Measurements from ENCODE around the gene COP1.

DNA sequence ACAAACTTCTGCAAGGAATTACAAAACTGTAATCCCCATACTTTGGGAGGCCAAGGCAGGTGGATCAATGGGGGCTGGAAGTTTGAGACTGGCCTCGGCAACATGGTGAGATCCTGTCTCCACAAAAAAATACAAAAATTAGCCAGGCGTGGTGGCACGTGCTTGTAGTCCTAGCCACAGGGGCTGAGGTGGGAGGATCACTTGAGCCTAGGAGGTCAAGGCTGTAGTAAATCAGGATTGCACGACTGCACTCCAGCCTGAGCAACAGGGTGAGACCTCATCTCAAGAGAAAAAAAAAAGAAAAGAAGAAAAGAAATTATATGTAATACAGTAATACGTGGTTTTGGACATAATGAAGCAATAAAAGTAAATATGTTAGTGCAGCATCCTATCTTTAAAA lies 138.2 kb downstream of the COP1 start:
- TF ChIP-seq, protein P1, sequence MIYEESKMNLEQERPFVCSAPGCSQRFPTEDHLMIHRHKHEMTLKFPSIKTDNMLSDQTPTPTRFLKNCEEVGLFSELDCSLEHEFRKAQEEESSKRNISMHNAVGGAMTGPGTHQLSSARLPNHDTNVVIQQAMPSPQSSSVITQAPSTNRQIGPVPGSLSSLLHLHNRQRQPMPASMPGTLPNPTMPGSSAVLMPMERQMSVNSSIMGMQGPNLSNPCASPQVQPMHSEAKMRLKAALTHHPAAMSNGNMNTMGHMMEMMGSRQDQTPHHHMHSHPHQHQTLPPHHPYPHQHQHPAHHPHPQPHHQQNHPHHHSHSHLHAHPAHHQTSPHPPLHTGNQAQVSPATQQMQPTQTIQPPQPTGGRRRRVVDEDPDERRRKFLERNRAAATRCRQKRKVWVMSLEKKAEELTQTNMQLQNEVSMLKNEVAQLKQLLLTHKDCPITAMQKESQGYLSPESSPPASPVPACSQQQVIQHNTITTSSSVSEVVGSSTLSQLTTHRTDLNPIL (CRISPR knock-in tag; IDR thresholded peaks at IDR 0.05; ENCODE audit: low read depth): no peak
- TF ChIP-seq TCF4 (CRISPR knock-in tag; IDR thresholded peaks at IDR 0.05; ENCODE audit: borderline replicate concordance) (no peak), ZFP30 (CRISPR knock-in tag; IDR thresholded peaks at IDR 0.05) (no peak), PPARA (CRISPR knock-in tag; IDR thresholded peaks at IDR 0.05; ENCODE audit: borderline replicate concordance) (no peak), RARB (CRISPR knock-in tag; IDR thresholded peaks at IDR 0.05) (no peak), ISL1 (CRISPR knock-in tag; IDR thresholded peaks at IDR 0.05) (no peak), ESRRG (CRISPR knock-in tag; IDR thresholded peaks at IDR 0.05) (no peak)
- TF ChIP-seq, protein P2, sequence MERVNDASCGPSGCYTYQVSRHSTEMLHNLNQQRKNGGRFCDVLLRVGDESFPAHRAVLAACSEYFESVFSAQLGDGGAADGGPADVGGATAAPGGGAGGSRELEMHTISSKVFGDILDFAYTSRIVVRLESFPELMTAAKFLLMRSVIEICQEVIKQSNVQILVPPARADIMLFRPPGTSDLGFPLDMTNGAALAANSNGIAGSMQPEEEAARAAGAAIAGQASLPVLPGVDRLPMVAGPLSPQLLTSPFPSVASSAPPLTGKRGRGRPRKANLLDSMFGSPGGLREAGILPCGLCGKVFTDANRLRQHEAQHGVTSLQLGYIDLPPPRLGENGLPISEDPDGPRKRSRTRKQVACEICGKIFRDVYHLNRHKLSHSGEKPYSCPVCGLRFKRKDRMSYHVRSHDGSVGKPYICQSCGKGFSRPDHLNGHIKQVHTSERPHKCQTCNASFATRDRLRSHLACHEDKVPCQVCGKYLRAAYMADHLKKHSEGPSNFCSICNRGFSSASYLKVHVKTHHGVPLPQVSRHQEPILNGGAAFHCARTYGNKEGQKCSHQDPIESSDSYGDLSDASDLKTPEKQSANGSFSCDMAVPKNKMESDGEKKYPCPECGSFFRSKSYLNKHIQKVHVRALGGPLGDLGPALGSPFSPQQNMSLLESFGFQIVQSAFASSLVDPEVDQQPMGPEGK (CRISPR knock-in tag; IDR thresholded peaks at IDR 0.05; ENCODE audit: borderline replicate concordance): no peak
- TF ChIP-seq, protein P3, sequence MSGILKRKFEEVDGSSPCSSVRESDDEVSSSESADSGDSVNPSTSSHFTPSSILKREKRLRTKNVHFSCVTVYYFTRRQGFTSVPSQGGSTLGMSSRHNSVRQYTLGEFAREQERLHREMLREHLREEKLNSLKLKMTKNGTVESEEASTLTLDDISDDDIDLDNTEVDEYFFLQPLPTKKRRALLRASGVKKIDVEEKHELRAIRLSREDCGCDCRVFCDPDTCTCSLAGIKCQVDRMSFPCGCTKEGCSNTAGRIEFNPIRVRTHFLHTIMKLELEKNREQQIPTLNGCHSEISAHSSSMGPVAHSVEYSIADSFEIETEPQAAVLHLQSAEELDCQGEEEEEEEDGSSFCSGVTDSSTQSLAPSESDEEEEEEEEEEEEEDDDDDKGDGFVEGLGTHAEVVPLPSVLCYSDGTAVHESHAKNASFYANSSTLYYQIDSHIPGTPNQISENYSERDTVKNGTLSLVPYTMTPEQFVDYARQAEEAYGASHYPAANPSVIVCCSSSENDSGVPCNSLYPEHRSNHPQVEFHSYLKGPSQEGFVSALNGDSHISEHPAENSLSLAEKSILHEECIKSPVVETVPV (CRISPR knock-in tag; IDR thresholded peaks at IDR 0.05): no peak
- TF ChIP-seq, protein P4, sequence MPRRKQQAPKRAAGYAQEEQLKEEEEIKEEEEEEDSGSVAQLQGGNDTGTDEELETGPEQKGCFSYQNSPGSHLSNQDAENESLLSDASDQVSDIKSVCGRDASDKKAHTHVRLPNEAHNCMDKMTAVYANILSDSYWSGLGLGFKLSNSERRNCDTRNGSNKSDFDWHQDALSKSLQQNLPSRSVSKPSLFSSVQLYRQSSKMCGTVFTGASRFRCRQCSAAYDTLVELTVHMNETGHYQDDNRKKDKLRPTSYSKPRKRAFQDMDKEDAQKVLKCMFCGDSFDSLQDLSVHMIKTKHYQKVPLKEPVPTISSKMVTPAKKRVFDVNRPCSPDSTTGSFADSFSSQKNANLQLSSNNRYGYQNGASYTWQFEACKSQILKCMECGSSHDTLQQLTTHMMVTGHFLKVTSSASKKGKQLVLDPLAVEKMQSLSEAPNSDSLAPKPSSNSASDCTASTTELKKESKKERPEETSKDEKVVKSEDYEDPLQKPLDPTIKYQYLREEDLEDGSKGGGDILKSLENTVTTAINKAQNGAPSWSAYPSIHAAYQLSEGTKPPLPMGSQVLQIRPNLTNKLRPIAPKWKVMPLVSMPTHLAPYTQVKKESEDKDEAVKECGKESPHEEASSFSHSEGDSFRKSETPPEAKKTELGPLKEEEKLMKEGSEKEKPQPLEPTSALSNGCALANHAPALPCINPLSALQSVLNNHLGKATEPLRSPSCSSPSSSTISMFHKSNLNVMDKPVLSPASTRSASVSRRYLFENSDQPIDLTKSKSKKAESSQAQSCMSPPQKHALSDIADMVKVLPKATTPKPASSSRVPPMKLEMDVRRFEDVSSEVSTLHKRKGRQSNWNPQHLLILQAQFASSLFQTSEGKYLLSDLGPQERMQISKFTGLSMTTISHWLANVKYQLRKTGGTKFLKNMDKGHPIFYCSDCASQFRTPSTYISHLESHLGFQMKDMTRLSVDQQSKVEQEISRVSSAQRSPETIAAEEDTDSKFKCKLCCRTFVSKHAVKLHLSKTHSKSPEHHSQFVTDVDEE (CRISPR knock-in tag; IDR thresholded peaks at IDR 0.05): no peak

All from SK-N-SH treated with all-trans-retinoic acid at 6 μM for 48 hours (cell line).